ENCODE data around the gene NRIP2. TPM values are rescaled to one million over a fixed set of nuclear protein-coding genes. Genes with fewer than 3 reads are reported as not detected.

Gene NRIP2
- polyA plus RNA-seq, 3 donors, result 29.5 to 31.1 (median 30.5) TPM

- DNase-seq (ENCODE audit: extremely low read depth in 1 of 11, low read depth in 9 of 11, low spot score in 4 of 11), result no peak
Measured at GRCh38 chr12:2823483-2823882, 11.4 kb downstream of the NRIP2 start.

GRCh38 chr12:2820432-2820831, 14.4 kb downstream of the NRIP2 start:
- DNase-seq (ENCODE audit: extremely low read depth in 1 of 11, low read depth in 9 of 11, low spot score in 4 of 11), result no peak

GRCh38 chr12:2819810-2820209, 15.0 kb downstream of the NRIP2 start:
- DNase-seq (ENCODE audit: extremely low read depth in 1 of 11, low read depth in 9 of 11, low spot score in 4 of 11), result no peak

GRCh38 chr12:2813214-2814185, 21.3 kb downstream of the NRIP2 start:
- DNase-seq (ENCODE audit: extremely low read depth in 1 of 11, low read depth in 9 of 11, low spot score in 4 of 11), result peak in 2 of 11 donors; percentile 52 to 70

- DNase-seq (ENCODE audit: extremely low read depth in 1 of 11, low read depth in 9 of 11, low spot score in 4 of 11), result peak; percentile 93 to 99 (median 98)
Measured at GRCh38 chr12:2812290-2813213, 22.3 kb downstream of the NRIP2 start, which contains the start of gene ITFG2. TSS of gene ITFG2 (plus strand) at chr12:2812668. CDS start at chr12:2812761, 93 bp downstream.

GRCh38 chr12:2811801-2812200, 23.0 kb downstream of the NRIP2 start:
- DNase-seq (ENCODE audit: extremely low read depth in 1 of 11, low read depth in 9 of 11, low spot score in 4 of 11), result no peak

- DNase-seq (ENCODE audit: extremely low read depth in 1 of 11, low read depth in 9 of 11, low spot score in 4 of 11), result no peak
Measured at GRCh38 chr12:2806700-2807099, 28.1 kb downstream of the NRIP2 start.

DNA sequence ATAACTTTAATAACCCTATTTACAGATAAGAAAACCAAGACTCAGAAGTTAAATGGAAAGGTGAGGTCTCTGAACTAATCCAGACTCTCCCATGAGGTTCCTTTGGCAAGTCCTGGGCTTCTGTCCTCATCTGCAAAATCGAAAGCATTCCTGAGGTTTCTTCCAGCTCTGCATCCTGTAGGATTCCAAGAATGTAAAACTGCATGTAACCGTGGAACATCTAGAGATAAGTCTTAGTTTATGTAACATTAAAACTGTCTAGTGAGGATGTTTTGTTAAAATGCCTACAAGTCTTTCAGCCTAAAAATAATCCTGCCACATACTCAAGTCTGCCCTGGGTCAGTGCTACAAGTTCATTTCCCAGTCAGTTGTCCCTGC, 29.7 kb downstream of the NRIP2 start:
- no peak for DNase-seq (ENCODE audit: extremely low read depth in 1 of 11, low read depth in 9 of 11, low spot score in 4 of 11)

DNA sequence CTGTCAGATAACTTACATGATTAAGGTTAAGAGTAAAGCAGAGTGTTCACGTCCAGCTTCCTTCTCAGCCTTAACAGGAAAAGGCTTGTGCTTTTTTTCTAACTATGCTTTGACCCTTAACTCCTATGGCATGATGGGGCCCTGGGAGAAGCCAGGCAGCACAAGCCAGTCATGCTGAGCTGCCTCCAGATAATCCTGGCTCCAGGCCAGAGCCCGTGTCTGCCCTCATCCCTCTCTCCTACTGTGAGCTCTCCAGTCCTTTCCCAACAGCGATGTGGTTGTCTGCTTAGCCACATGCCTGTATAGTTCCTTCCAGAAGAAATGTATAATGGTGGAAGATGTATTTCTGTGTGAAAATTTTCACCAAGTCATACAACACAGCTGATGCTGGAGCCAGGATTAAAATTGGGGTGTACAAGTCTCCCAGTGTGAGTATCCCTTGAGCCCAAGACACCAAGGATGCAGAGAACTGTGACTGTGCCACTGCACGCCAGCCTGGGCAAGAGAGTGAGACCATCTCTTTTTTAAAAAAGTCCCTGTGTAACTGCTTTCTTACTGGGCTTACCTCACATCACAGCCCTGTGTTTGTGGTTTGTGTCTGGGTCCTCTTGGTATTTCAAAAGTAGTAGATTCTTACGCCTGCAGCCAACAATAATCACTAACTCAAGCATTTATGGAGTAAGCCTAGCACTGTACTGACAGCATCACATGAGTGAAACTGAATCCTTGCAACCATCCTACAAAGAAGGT, 30.3 kb downstream of the NRIP2 start:
- no peak for DNase-seq (ENCODE audit: extremely low read depth in 1 of 11, low read depth in 9 of 11, low spot score in 4 of 11)

- no peak for DNase-seq (ENCODE audit: extremely low read depth in 1 of 11, low read depth in 9 of 11, low spot score in 4 of 11)
Measured at GRCh38 chr12:2803635-2804392, 31.0 kb downstream of the NRIP2 start.

DNA sequence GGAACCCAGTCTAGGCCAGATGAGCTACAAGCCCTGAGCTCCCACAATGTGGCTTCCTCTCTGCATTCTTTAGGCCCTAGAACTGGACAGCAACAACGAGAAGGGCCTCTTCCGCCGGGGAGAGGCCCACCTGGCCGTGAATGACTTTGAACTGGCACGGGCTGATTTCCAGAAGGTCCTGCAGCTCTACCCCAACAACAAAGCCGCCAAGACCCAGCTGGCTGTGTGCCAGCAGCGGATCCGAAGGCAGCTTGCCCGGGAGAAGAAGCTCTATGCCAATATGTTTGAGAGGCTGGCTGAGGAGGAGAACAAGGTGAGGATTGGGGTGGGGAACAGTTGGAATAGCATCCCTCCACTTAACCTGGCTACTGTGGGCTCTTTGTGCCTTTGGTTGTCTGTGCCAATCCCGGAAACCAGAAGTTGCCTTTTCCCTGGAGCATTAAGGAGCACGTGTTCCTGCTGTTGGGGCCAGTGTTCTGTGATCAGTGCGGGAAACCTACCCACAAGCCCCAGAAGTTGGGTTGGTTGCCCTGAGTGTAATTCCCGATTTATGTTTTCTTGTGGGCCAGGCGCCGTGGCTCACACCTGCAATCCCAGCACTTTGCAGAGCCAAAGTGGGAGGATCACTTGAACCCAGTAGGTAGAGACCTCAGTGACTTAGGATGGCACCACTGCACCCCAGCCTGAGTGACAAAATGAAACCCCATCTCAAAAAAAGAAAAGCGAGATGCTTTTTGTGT, 33.6 kb downstream of the NRIP2 start:
- no peak for DNase-seq (ENCODE audit: extremely low read depth in 1 of 11, low read depth in 9 of 11, low spot score in 4 of 11)

- DNase-seq (ENCODE audit: extremely low read depth in 1 of 11, low read depth in 9 of 11, low spot score in 4 of 11), result no peak
Measured at GRCh38 chr12:2800046-2800570, 34.7 kb downstream of the NRIP2 start.

DNA sequence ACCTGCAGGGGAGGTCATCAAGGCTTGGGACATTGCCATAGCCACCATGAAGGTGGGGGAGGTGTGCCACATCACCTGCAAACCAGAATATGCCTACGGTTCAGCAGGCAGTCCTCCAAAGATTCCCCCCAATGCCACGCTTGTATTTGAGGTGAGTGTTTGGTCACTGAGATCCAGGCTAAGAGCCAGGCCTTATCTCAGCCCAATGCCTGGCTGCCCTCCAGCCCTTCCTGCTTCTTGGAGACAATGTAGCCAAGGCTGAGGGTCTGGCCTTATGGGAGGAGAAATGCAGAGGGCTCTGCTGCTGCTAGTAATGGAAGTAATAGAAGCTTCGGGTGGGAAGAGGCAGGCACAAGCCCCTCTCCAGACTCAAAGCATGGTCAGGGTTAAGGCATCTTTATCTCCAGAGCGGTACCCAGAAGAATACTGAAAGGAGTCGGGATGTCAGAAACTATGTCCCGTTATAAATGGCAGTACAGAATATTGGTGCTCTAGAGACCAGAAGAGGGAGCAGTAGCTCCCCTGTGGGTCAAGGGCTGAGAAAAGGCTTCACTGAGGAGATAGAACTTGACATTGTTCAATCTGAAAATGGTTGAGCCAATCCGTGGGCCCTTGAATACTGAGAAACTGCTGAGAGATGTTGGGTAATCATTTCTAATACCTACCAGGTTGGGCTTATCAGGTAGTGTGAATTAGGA, 37.0 kb downstream of the NRIP2 start:
- no peak for DNase-seq (ENCODE audit: extremely low read depth in 1 of 11, low read depth in 9 of 11, low spot score in 4 of 11)

- no peak for DNase-seq (ENCODE audit: extremely low read depth in 1 of 11, low read depth in 9 of 11, low spot score in 4 of 11)
Measured at GRCh38 chr12:2796187-2796666, 38.6 kb downstream of the NRIP2 start.

DNA sequence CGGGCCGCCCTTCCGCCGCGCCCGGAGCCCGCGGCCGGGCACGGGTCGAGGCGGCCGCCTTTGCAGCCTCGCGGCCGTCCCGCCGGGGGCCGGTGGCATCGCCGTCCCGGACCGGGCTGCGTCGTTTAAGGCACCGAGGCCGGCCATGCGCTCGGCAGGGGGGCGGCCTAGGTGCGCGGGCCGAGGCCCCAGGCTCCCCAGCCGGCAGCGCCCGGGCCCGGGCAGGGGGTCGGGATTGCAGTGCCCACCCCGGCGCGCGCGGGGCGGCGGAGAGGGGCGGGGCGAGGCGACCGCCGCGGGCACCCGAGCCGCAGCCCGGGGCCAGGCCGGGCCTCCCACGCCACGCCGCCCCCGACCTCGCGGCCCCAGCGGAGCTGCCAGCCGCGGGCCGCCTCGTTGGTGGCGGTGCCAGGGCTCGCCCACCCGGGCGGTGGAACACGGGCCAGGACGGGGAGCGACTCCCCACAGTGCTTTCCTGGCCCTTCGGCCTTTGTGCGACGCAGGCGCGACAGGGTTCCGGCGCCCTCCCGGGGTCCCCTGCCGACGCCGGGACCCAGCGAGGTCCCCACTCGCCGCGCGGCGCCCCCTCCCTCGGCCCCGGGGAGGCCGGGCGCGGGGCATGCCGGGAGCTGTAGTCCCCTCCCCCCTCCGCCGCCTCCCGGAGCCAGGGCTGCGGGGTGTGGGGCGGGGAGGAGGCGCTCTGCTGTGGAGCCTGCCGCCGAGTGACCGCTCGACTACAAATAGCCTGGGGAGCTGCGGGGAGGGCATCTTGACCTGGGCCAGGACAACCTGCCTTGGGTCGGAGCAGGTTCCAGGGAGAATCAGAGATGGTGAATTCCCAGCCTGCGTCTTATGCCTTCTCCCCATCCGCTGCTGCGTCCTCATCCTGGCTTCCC, 39.3 kb downstream of the NRIP2 start:
- DNase-seq (ENCODE audit: extremely low read depth in 1 of 11, low read depth in 9 of 11, low spot score in 4 of 11), result peak in 3 of 11 donors; percentile 57 to 70 (median 70)

All from renal cortex interstitium (tissue), 11 donors.